Measurements from ENCODE around the gene KDM3A.

DNA sequence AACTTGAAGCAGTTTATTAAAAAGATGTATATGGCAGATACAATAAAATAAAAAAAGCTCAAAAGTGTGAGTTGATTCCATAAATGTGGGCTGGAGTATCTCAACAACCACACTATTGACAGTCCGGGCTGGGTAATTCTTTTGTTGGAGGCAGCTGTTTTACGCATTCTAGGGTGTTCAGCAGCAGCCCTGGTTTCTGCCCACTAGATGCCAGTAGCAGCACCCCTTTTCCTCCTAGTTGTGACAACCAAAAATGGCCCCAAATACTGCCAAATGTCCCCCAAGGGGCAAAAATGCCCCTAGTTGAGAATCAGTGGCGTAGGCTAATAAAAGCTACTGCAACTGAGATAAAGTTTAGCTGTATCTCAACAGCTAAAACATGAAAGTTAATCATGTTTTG is 77.3 kb downstream of the KDM3A start:
- TF ChIP-seq EGR1 (IDR thresholded peaks at IDR 0.05; ENCODE audit: low read depth) (no peak), POLR2A (IDR thresholded peaks at IDR 0.05; ENCODE audit: borderline replicate concordance, extremely low read depth, insufficient read depth, insufficient read length) (no peak)
- TF ChIP-seq, protein P1, sequence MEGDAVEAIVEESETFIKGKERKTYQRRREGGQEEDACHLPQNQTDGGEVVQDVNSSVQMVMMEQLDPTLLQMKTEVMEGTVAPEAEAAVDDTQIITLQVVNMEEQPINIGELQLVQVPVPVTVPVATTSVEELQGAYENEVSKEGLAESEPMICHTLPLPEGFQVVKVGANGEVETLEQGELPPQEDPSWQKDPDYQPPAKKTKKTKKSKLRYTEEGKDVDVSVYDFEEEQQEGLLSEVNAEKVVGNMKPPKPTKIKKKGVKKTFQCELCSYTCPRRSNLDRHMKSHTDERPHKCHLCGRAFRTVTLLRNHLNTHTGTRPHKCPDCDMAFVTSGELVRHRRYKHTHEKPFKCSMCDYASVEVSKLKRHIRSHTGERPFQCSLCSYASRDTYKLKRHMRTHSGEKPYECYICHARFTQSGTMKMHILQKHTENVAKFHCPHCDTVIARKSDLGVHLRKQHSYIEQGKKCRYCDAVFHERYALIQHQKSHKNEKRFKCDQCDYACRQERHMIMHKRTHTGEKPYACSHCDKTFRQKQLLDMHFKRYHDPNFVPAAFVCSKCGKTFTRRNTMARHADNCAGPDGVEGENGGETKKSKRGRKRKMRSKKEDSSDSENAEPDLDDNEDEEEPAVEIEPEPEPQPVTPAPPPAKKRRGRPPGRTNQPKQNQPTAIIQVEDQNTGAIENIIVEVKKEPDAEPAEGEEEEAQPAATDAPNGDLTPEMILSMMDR (IDR thresholded peaks at IDR 0.05 in 2 of 3, conservative IDR thresholded peaks at IDR 0.05 in 1 of 3; ENCODE audit: borderline replicate concordance in 1 of 3, insufficient read depth in 1 of 3, low read depth in 2 of 3, low read length in 2 of 3): peak; percentile 7 to 39 (median 37); a peak in 3 of 6 replicates
